Measurements from ENCODE around the gene TGM1.
"Not testable (repeated sequence)": the region's sequence is repeated elsewhere in the genome, so short reads cannot be mapped to it uniquely, and the experiment has no call there.

Gene TGM1

DNA sequence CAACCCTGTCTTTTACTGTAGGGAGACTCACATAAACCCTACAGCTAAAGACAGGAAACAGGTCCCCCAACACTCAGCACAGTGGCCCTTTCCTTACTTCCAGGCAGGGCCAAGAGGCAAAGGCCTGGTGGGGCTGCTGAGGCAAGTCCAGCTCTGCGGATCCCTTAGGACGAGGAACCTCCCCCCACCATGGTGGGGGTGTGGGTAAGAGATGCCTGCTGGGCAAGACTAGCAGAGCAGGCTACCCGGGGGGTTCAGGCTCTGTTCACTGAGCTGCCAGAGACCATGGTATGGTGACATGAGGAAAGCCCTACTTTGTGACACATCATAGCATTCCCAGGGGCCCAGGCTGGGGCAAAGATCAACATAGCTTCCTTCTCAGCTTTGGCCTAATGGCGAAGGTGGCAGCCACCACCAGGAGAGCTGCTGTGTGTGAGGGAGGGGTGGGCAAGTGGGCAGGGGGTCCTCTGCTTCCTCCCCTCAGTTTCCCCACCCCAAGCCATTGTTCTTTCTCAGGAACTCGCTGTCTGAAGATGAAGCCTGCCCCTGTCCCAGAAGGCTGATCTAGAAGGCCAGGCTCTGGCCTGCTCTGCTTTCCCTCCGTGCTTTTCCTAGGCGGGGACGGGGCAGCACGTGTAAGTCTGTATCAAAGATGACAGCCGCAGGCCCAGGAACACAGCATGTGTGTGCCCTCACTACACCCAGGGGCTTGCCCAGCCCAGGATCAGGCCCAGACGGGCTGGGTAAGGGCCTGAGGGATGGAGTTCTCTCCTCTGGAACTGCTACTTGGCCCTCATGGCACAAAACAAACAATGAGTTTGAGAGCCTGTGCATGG, 10.5 kb downstream of the TGM1 start:
- DNase-seq: no peak

- DNase-seq: no peak
These were observed 11.1 kb downstream of the TGM1 start for GRCh38 chr14:24251880-24252288.

- no peak for DNase-seq
These were observed 12.6 kb downstream of the TGM1 start for GRCh38 chr14:24250354-24250753.

- no peak for DNase-seq
These were observed 13.6 kb downstream of the TGM1 start for GRCh38 chr14:24249230-24250021.

DNA sequence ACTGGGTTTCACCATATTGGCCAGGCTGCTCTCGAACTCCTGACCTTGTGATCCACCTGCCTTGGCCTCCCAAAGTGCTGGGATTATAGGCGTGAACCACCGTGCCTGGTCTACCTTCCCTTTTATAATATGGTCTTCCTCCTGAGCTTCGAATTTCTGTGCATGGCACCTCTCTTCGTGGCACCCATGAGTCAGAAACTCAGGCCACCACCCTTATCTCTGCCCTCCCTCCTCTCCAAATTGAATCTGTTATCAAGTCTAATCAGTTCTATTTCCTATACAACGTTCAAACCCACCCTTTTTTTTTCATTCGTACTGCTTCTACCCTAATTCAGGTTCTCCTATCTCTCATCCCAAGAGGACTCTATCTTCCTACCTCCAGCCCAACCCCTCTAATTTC, 15.6 kb downstream of the TGM1 start:
- DNase-seq: no peak

GRCh38 chr14:24246765-24247212, 16.2 kb downstream of the TGM1 start:
- no peak for DNase-seq

DNA sequence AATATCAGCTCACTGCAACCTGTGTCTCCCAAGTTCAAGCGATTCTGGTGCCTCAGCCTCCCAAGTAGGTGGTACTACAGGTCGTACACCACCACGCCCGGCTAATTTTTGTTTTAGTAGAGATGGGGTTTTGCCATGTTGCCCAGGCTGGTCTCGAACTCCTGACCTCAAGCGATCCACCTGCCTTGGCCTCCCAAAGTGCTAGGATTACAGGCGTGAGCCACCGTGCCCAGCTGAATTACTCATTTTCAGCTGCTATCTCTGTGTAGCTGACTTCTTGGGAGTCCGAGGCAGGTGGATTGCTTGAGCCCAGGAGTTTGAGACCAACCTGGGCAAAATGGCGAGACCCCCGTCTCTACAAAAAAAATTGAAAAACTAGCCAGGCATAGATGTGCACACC, 17.6 kb downstream of the TGM1 start:
- DNase-seq: not testable (repeated sequence)

- DNase-seq: no peak
These were observed 19.6 kb downstream of the TGM1 start for GRCh38 chr14:24243336-24243836.

DNA sequence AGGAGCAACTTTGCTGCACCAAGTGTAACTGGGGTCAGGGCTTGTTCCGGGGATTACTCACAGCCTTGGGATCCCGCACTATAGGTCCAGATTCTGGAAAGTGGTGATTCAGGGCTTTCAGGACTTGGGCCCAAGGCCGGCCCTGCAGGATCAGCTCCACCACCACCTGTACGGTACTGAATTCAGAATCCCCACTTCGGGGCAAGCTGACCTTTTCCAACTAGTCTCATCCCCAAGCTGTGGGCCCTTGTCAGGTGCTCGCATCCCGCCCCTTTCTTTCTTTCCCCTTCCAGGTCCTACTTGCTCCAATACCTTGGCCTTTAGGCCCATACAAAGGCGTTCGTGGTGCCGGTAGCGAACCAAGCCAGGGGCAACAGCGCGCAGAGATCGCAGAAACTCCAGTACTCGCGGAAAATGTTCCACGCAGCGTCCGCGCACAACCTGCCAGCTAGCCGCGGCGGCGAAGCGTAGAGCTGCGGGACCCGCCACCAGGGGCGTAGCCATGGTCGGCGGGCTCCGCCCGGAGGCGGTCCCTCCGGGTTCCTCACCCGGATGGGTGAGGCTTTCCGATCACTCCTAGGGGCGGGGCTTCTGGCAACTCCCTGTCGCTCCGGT, 21.0 kb downstream of the TGM1 start:
- DNase-seq: peak; percentile 93

DNA sequence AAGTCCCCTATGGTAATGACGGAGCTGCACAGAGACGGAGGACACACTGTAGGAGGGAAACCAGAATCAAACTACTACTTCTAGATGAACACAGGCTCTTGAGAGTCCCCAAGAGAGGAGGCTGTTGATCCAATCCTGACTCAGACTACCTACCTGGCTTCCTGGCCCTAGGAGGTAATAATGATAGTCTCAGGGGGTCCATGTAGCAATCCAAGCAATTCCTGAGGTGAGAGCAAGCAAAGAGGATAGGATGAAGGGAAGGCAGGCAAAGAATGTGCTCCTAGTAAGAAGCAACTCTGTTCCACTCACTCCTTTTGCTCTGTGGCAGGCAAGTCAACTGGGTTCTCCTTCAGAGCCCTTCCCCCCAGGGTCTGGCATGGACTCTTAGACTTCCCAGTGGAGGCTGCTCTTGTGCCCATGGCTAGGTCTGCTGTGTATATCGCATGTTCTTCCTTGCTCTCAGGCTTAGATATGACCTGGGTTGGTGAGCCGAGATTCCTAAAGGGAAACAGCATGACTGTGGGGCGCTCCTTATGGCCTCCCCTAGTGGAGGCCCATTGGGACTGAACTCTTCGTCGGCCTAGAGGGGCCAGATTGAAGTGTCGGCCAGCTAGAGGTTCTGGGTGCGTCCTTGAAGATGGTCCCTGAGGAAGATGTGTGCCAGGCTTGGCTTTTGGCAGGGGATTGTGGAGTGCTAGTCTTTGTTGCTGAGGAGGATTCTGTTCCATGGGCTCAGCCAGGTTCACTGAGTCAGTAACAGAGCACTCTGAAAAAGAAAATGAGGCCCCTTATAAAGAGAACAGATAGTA, 22.7 kb downstream of the TGM1 start:
- DNase-seq: no peak

- no peak for DNase-seq
These were observed 24.4 kb downstream of the TGM1 start for GRCh38 chr14:24238527-24239037.

DNA sequence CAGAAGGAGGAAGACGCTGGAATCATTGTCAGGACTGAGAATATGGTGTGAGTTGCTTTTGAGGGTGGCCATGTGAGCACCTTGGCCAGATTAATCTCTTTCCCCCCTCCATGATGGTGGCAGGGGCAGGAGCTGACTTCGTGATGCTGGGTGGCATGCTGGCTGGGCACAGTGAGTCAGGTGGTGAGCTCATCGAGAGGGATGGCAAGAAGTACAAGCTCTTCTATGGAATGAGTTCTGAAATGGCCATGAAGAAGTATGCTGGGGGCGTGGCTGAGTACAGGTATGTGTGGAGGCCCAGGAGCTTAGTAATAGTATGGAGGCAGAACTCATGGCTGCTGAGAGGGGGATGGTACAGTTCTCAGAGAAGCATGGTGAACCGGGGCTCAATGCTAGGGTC, 24.9 kb downstream of the TGM1 start:
- no peak for DNase-seq

DNA sequence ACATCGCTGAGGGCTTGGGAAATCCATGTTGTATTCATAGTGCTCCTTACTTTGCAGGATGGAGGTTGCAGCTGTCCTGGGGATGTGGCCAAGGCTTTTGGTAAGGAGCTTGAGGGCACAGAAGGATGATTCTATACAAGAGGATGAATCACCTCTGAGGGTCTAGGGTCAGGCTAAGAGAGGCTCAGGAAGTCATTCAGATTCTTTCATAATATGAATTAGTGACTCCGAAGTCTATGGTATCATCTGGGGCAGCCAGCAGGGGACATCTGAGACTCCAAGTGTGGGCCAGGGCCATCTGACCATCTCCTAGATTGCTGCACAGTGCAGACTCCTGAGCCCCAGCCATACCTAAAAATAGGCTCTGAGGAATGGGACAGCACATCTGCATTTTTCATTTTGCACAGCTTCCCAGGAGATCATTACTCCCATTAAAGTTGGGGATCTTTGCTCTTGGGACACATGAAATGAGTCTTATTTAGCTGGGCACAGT, 25.5 kb downstream of the TGM1 start:
- DNase-seq: no peak

DNA sequence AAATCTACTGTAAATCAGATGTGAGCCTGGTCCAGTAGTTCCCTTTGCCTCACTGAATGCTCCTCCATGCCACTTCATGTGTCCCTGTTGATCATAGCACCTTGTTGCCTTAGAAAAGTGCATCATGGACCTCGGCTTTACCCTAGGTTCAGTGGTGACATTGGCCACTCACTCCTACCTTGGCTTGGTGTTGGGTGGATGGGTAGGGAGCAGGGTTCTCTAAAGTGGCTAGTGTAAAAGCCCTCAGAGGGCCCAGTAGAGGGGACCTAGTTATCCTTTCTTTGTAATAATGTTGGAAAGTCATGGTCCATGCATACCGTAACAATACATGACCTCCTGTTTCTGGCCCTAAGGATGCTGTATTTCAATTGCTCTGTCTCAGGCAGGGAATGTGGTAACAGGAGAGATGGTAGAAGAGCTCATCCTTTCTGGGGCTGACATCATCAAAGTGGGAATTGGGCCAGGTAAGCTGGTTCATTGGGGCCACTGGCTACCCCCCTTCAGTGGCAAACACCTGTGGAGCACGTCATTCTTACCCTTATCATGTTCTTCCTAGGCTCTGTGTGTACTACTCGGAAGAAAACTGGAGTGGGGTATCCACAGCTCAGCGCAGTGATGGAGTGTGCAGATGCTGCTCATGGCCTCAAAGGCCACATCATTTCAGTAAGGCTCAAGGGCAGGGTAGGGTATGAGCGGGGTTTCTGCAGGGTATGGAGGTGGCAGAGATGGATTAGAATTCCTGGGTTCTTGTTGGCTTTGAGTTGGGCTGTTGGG, 26.1 kb downstream of the TGM1 start:
- no peak for DNase-seq

GRCh38 chr14:24235804-24236688, 26.9 kb downstream of the TGM1 start:
- no peak for DNase-seq

GRCh38 chr14:24234095-24235005, 28.6 kb downstream of the TGM1 start:
- no peak for DNase-seq

- DNase-seq: no peak
These were observed 29.5 kb downstream of the TGM1 start for GRCh38 chr14:24233538-24233866.

DNA sequence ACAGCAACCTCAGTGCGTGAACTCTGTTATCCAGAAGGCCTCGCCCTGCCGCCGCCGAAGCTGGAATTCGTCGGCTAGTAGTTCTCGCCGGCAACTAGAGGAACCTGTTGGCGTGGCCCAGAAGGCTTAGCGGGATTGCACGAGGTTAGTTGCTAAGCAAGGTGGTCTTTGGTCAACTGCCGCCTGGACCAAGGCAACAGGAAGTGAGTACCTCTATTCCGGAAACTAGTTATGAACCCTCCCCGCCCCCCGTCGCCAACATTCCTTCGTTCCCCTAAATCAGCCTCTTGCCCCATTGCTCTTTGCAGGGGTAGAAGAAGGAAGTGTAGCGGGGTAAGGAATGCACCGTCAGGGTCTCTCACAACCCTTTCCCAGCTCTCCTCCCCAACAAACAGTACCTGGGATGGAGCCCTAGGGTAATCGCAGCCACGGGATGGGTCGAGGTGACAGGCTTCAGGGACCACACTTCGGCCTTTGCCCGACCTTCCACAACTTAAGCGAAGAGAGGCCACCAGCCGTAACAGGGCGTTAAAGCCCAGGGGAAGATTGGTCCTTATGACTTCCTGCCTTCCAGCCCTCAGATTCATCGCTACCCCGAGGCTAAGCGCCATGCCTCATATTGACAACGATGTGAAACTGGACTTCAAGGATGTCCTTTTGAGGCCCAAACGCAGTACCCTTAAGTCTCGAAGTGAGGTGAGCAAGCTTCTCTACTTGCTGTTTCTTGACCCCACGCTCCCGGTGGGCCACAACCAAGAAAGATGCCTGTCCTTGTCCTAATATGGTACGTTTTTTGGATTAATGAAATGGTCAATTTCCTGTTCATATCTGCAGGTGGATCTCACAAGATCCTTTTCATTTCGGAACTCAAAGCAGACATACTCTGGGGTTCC, 30.1 kb downstream of the TGM1 start, which contains the start of gene GMPR2:
Gene GMPR2 (plus strand): TSS at position 285 of the 893 bp plus-strand sequence. CDS start 325 bp downstream, at position 610.
- peak; percentile 49 for DNase-seq
